Measurements from ENCODE around the gene RRH.
"Not testable (repeated sequence)": the region's sequence is repeated elsewhere in the genome, so short reads cannot be mapped to it uniquely, and the experiment has no call there.

RRH gene

GRCh38 chr4:109846395-109847098 is 18.8 kb downstream of the RRH start:
- no peak for DNase-seq

- DNase-seq = no peak
Observed at GRCh38 chr4:109847896-109848442, 20.2 kb downstream of the RRH start, which contains the start of gene LRIT3. LRIT3 (plus strand) TSS chr4:109848107; CDS start chr4:109848202, 95 bp downstream.

GRCh38 chr4:109848501-109848900 is 20.7 kb downstream of the RRH start:
- no peak for DNase-seq

- no peak for DNase-seq
Observed at GRCh38 chr4:109850601-109851000, 22.8 kb downstream of the RRH start.

- not testable (repeated sequence) for DNase-seq
Observed at GRCh38 chr4:109859426-109860300, 31.9 kb downstream of the RRH start.

GRCh38 chr4:109861271-109861670 is 33.5 kb downstream of the RRH start:
- DNase-seq = no peak

- DNase-seq = no peak
Observed at GRCh38 chr4:109861916-109862511, 34.2 kb downstream of the RRH start.

GRCh38 chr4:109864134-109864533 is 36.4 kb downstream of the RRH start:
- DNase-seq = no peak

- no peak for DNase-seq
Observed at GRCh38 chr4:109870061-109870460, 42.3 kb downstream of the RRH start.

GRCh38 chr4:109872065-109872464 is 44.3 kb downstream of the RRH start:
- no peak for DNase-seq

GRCh38 chr4:109872950-109873656 is 45.3 kb downstream of the RRH start:
- DNase-seq = no peak

- no peak for DNase-seq
Observed at GRCh38 chr4:109873791-109874514, 46.2 kb downstream of the RRH start.

- no peak for DNase-seq
Observed at GRCh38 chr4:109875106-109875505, 47.3 kb downstream of the RRH start.

- DNase-seq = not testable (repeated sequence)
Observed at GRCh38 chr4:109875553-109875952, 47.8 kb downstream of the RRH start.

- no peak for DNase-seq
Observed at GRCh38 chr4:109876634-109877265, 49.0 kb downstream of the RRH start.

- DNase-seq = no peak
Observed at GRCh38 chr4:109877400-109877799, 49.6 kb downstream of the RRH start.

GRCh38 chr4:109878355-109878754 is 50.6 kb downstream of the RRH start:
- no peak for DNase-seq

- no peak for DNase-seq
Observed at GRCh38 chr4:109879081-109879480, 51.3 kb downstream of the RRH start.

GRCh38 chr4:109879636-109880314 is 52.0 kb downstream of the RRH start:
- DNase-seq = no peak

GRCh38 chr4:109886303-109886702 is 58.5 kb downstream of the RRH start:
- no peak for DNase-seq

- no peak for DNase-seq
Observed at GRCh38 chr4:109887071-109887470, 59.3 kb downstream of the RRH start.
